SK-N-MC (cell line): Measurements from ENCODE around the gene MTMR4.
"Not testable (repeated sequence)": the region's sequence is repeated elsewhere in the genome, so short reads cannot be mapped to it uniquely, and the experiment has no call there.

ENCODE experiments used
- DNase-seq: peaks from one replicate; pipeline ENCODE4 v3.0.0-alpha.2; 2011; ENCODE audit warnings: low read depth, low spot score
- H3K27ac ChIP-seq: fragments of 200-600 bp; sonication (generic); 2 replicates; pipeline ENCODE4 v1.5.1; 2016; ENCODE audit warnings: mixed run types
- H3K36me3 ChIP-seq: fragments of 200-600 bp; sonication (generic); 2 replicates; pipeline ENCODE4 v1.6.1; 2017; ENCODE audit warnings: antibody characterized with exemption, low read length, mixed read lengths; ENCODE audit not compliant: insufficient read depth
- H3K4me3 ChIP-seq: fragments of 200-600 bp; sonication (generic); 2 replicates; pipeline ENCODE4 v1.5.1; 2016
- H3K9ac ChIP-seq: fragments of 200-600 bp; sonication (generic); 2 replicates; pipeline ENCODE4 v1.8.0; 2017; ENCODE audit warnings: mixed run types, mixed read lengths; ENCODE audit not compliant: insufficient read length
- H3K9me3 ChIP-seq: fragments of 200-600 bp; sonication (generic); 2 replicates; pipeline ENCODE4 v1.6.1; 2017; ENCODE audit warnings: low read depth, mild to moderate bottlenecking, antibody characterized with exemption, low read length, moderate library complexity, mixed read lengths
- EZH2 ChIP-seq: fragments of 200-600 bp; sonication (generic); IDR thresholded peaks from one replicate; pipeline ENCODE4 v1.6.1; 2017; ENCODE audit warnings: antibody characterized with exemption
- FOXP2 ChIP-seq: optimal IDR thresholded peaks from 2 replicates; pipeline ENCODE3; 2011; ENCODE audit warnings: mild to moderate bottlenecking, moderate library complexity; ENCODE audit not compliant: insufficient read depth; ENCODE audit errors: extremely low read length, control extremely low read depth
- POLR2AphosphoS5 ChIP-seq: IDR thresholded peaks from 2 replicates; pipeline ENCODE4 v1.6.1; 2012; ENCODE audit warnings: mild to moderate bottlenecking, low read depth, low read length, borderline replicate concordance

MTMR4 gene

DNA sequence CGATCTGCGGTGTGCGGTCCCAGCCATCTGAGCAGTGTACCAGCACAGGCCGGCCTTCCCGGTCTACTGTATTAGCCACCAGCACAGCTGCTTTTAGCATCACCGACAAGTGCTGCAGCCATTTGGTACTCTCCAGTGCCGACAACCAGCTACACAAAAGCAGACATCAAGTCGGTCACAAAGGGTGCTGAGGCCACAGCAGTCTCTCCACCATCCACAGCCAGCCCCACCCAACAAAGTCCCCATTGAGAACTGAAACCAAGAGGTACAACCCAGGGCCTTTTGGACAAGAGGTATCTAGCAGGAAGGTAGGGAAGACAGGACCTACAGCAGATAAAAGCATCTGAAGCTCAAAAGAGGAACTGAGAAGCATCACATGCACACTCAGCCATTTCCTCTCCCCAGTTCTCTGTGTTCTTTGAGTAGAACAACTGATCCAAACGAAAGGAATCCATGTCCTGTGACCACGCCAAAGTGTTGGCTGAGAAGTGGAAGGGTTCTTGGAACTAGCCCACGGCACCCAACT, 9.5 kb downstream of the MTMR4 start:
- no peaks in the 10 kb centered on the region for H3K9me3 ChIP-seq
- H3K4me3 ChIP-seq: no peak overlapping the region
- DNase-seq: no peak
- TF ChIP-seq FOXP2 (no peak), POLR2AphosphoS5 (no peak), EZH2 (no peak)
- H3K36me3 ChIP-seq: peaks cover 70% of the 10 kb centered on the region
- no peak overlapping the region for H3K27ac ChIP-seq
- no peak overlapping the region for H3K9ac ChIP-seq

DNA sequence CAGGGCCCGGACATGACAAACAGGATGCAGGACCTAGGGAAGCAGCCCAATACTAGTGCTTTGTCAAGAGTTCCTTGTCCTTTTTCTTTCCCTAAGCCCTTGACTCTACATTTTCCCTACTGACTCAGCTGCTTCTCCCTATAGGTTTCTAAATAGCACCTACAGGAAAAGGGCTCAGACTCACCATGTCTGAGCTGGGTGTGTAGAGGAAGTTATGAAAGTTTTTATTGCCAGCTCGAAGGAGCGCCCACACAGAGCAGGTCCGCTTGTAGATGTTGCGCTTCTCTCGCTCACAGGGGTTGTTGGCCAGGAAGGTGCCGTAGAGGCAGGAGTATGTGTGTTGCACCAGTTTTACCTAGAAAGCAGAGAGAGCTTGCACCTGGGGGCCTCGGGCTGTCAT, 10.6 kb downstream of the MTMR4 start:
- DNase-seq: no peak
- Histone ChIP-seq H3K9ac (no peak overlapping the region), H3K36me3 (peaks cover 63% of the 10 kb centered on the region), H3K9me3 (no peaks in the 10 kb centered on the region), H3K4me3 (no peak overlapping the region), H3K27ac (no peak overlapping the region)
- TF ChIP-seq FOXP2: no peak
- TF ChIP-seq EZH2: no peak
- no peak for TF ChIP-seq POLR2AphosphoS5

DNA sequence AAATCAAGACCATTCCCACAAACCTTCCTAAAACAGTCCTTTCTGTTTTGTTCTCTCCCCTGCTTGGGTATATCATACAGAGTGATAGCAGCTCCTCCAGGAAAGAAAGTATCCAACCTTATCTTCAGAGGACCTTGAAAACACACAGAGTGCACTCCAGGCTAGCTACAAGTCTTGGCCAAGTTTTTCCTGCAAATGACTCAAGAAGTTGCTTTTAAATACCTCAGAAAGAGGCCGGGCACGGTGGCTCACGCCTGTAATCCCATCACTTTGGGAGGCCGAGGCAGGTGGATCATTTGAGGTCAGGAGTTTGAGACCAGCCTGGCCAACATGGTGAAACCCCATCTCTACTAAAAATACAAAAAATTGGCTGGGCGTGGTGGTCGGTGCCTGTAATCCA, 11.3 kb downstream of the MTMR4 start:
- not testable (repeated sequence) for H3K9me3 ChIP-seq, H3K4me3 ChIP-seq, H3K9ac ChIP-seq, H3K27ac ChIP-seq, DNase-seq
- peaks cover 62% of the 10 kb centered on the region for H3K36me3 ChIP-seq

DNA sequence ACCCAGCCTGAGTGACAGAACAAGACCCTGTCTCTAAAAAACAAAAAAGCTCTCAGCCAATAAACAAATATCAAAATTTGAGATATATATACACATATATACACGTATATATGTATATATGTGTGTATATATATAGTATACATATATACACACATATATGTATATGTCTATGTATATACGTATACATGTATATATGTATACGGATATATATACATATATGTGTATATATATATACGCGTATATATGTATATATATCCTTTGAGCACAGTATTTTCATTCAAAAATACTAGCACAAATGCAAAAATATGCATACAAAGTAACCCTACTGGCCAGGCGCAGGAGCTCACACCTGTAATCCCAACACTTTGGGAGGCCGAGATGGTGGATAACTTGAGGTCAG, 13.0 kb downstream of the MTMR4 start:
- DNase-seq: no peak
- H3K27ac ChIP-seq: no peak overlapping the region
- H3K9ac ChIP-seq: no peak overlapping the region
- TF ChIP-seq POLR2AphosphoS5 (no peak), FOXP2 (no peak), EZH2 (no peak)
- H3K9me3 ChIP-seq: no peaks in the 10 kb centered on the region
- no peak overlapping the region for H3K4me3 ChIP-seq
- peaks cover 56% of the 10 kb centered on the region for H3K36me3 ChIP-seq

DNA sequence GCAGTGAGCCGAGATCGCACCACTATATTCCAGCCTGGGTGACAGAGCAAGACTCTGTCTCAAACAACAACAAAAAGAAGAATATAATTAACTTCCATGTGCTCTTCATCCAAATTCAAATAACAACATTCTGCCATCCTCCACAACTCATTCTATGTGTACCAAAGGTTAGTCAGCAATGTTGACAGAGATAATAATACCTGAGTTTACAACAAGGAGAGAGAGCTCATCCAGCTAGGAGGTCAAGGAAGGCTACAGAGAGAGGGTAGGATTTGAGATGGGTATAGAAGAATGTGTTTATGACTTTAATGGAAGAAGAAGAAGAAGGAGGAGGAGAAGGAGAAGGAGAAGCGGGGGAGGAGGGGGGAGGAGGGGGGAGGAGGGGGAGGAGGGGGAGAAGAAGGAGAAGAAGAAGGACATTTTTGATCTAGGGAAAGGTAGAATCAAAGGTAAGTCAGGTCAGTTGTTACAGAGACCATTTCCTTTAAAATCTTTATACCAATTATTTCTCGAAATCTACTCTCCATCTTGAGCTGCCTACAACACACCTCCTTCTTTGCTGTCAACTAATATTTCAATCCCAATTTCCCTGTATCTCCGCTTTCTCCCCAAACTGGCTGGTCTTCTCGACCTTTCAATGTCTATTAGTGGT, 16.1 kb downstream of the MTMR4 start:
- Histone ChIP-seq H3K36me3 (peaks cover 64% of the 10 kb centered on the region), H3K9me3 (no peaks in the 10 kb centered on the region), H3K9ac (no peak overlapping the region), H3K27ac (no peak overlapping the region), H3K4me3 (no peak overlapping the region)
- TF ChIP-seq FOXP2: no peak
- no peak for TF ChIP-seq POLR2AphosphoS5
- no peak for TF ChIP-seq EZH2
- DNase-seq: no peak

DNA sequence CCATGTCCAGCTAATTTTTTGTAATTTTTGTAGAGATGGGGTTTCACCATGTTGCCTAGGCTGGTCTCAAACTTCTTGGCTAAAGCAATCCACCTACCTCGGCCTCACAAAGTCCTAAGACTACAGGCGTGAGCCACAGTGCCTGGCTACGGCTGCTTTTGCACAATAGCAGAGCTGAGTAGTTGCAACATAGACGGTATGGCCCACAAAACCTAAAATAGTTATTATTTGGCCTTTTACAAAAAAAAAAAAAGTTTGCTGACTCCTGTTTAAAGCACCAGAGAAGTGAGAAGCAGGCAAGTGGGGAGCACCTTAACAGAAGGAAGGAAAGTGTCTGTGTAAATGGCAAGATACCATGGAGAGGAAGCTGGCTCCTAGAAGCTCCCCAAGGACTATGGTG, 20.9 kb downstream of the MTMR4 start:
- H3K36me3 ChIP-seq: peaks cover 76% of the 10 kb centered on the region
- no peak overlapping the region for H3K4me3 ChIP-seq
- no peaks in the 10 kb centered on the region for H3K9me3 ChIP-seq
- no peak for TF ChIP-seq POLR2AphosphoS5
- TF ChIP-seq EZH2: no peak
- no peak for TF ChIP-seq FOXP2
- H3K9ac ChIP-seq: no peak overlapping the region
- H3K27ac ChIP-seq: no peak overlapping the region
- DNase-seq: no peak

DNA sequence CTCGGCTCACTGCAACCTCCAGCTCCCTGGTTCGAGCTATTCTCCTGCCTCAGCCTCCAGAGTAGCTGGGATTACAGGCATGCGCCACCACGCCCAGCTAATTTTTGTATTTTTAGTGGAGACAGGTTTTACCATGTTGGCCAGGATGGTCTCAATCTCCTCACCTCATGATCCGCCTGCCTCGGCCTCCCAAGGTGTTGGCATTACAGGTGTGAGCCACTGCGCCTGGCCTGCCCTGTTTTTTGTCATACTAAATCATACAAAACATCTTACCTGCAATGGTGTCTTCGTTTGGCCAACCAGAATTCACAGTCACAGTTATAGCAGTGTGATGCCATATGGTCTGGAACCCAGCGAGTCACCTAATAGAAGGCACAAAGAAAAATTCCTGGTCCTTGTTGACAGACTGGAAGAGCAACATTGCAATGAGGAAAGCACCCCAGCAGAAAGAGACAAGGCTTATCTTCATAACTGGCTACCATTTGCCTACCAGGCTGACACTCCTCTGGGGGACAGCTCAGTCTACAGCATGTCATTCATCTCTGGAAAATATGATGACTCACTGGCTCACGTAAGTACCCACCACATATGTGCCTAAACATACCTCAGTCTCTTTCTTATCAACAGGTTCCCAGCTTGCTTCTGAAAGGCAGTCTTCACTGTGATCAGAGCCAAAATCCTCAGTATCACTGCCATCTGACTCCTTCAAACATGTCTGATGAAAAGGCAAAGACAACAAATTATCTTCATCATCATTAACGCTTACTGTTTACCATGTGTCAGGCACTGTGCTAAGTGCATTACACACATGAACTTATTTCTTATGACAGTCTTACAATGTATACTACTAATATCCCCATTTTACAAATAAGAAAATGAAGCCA, 22.0 kb downstream of the MTMR4 start:
- Histone ChIP-seq H3K36me3 (peaks cover 72% of the 10 kb centered on the region), H3K27ac (no peak overlapping the region), H3K9me3 (no peaks in the 10 kb centered on the region), H3K4me3 (no peak overlapping the region), H3K9ac (no peak overlapping the region)
- no peak for TF ChIP-seq FOXP2
- no peak for TF ChIP-seq EZH2
- no peak for TF ChIP-seq POLR2AphosphoS5
- DNase-seq: no peak

DNA sequence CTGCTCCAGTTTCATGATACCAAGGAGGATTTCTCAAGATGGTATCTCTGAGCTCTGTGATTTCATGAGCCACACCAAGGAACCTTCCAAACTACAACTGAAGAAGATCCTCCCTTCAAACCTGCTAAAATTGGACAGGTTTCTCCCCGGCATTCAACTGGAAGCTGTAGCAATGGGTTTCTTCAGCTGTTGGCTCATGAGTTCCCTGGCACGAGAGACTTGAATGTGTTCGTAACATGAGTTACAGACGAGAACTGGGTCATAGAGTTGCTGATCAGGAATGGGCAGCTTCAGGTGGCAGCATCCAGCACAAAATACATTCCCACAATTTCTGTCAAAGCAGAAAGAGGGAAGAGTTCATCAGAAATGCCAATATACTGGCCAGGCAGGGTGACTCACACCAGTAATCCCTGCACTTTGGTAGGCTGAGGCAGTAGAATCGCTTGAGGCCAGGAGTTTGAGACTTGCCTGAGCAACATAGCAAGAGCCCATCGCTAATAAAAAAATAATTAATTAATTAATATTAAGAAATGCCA, 22.9 kb downstream of the MTMR4 start:
- no peak for DNase-seq
- H3K9me3 ChIP-seq: no peaks in the 10 kb centered on the region
- TF ChIP-seq POLR2AphosphoS5 (no peak), FOXP2 (no peak), EZH2 (no peak)
- peaks cover 65% of the 10 kb centered on the region for H3K36me3 ChIP-seq
- no peak overlapping the region for H3K27ac ChIP-seq
- no peak overlapping the region for H3K4me3 ChIP-seq
- H3K9ac ChIP-seq: no peak overlapping the region
